GM06990 (cell line): ENCODE results near the gene CYTIP.
"Not testable (repeated sequence)": the region's sequence is repeated elsewhere in the genome, so short reads cannot be mapped to it uniquely, and the experiment has no call there.

Source experiments
- DNase-seq: peaks from one replicate; pipeline ENCODE4 v3.0.0-alpha.2; 2011; ENCODE audit not compliant: insufficient read length; ENCODE audit errors: extremely low read depth
- H3K27me3 ChIP-seq: replicated peaks from 2 replicates; pipeline ENCODE4 v1.6.0; 2011; ENCODE audit warnings: low read length; ENCODE audit not compliant: control insufficient read depth, insufficient read depth
- H3K36me3 ChIP-seq: 2 replicates; pipeline ENCODE4 v1.5.1; 2011; ENCODE audit warnings: low read length; ENCODE audit not compliant: control insufficient read depth, insufficient read depth
- H3K4me3 ChIP-seq: replicated peaks from 2 replicates; pipeline ENCODE4 v1.5.1; 2011; ENCODE audit warnings: low read depth, mild to moderate bottlenecking, control low read depth, low read length
- CTCF ChIP-seq: IDR thresholded peaks from 2 replicates; pipeline ENCODE4 v1.5.1; 2011; ENCODE audit warnings: low read length, control low read depth, mild to moderate bottlenecking, inconsistent platforms; ENCODE audit not compliant: insufficient read depth, poor library complexity, severe bottlenecking

CYTIP gene

GRCh38 chr2:157377861-157378260 is 66.0 kb downstream of the CYTIP start:
- no peak for TF ChIP-seq CTCF
- H3K27me3 ChIP-seq: no peaks in the 10 kb centered on the region
- H3K36me3 ChIP-seq: no peaks in the 10 kb centered on the region
- H3K4me3 ChIP-seq: no peak overlapping the region
- no peak for DNase-seq

GRCh38 chr2:157376041-157376440 is 67.8 kb downstream of the CYTIP start:
- Histone ChIP-seq H3K27me3 (no peaks in the 10 kb centered on the region), H3K4me3 (no peak overlapping the region), H3K36me3 (no peaks in the 10 kb centered on the region)
- no peak for DNase-seq
- TF ChIP-seq CTCF: no peak

GRCh38 chr2:157375384-157375783 is 68.5 kb downstream of the CYTIP start:
- no peak overlapping the region for H3K4me3 ChIP-seq
- TF ChIP-seq CTCF: no peak
- H3K36me3 ChIP-seq: no peaks in the 10 kb centered on the region
- DNase-seq: no peak
- H3K27me3 ChIP-seq: no peaks in the 10 kb centered on the region

- H3K27me3 ChIP-seq, DNase-seq, H3K36me3 ChIP-seq, H3K4me3 ChIP-seq: not testable (repeated sequence)
Measured at GRCh38 chr2:157368508-157368907, 75.4 kb downstream of the CYTIP start.

- no peaks in the 10 kb centered on the region for H3K36me3 ChIP-seq
- H3K27me3 ChIP-seq: no peaks in the 10 kb centered on the region
- no peak for DNase-seq
- TF ChIP-seq CTCF: no peak
- no peak overlapping the region for H3K4me3 ChIP-seq
Measured at GRCh38 chr2:157367704-157368103, 76.2 kb downstream of the CYTIP start.
